ENCODE data around the gene ARFRP1.
A peak's percentile ranks its signal among the peaks of the same experiment; 100 is the strongest.

The ARFRP1 gene

DNA sequence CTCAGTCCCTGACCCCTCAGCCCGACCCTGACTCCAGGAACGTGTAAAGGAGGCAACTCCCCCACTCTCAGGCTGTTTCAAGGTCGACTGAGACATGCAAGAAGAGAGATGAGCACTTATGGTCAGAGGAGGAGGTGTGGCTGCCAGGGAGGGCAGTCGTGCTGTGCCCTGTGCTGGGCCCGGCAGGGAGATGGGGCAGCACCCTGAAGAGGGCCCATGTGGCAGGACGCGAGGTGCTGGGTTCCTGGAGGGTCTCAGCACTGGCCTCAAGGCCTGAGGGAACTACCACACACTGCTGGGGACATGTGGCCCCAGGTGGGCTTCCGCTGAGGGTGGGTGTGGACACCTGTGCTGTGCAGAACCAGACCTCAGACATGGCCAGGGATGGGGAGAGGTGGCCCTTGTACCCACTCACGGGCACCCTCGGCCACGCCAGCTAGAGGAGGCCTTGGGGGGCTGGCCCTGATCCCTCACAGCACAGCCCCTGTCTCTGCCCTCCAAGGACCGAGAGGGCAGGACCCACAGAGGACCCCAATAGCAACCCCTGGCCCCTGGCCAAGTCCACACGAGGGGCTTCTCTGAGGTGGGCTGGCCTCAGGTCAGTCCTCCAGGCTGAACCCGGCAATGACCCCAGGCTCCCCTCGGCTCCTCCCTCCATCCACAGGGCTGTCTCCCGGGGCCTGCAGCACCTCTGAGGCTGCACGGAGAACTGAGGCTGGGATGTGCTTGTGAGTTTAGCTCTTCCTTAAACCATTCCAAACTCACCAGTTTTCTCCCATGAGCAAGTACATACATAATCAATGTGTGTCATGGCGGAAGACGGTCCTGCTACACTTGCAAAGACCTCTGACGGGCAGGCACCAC, 40.5 kb upstream of the ARFRP1 start:
- Histone ChIP-seq H3K4me1 (ENCODE audit: control insufficient read depth, insufficient read depth, low read length) (peaks cover 6% of the 10 kb centered on the region), H3K9ac (ENCODE audit: low read length) (no peak overlapping the region), H3K9me3 (ENCODE audit: control insufficient read depth, low read length) (no peaks in the 10 kb centered on the region), H3K27me3 (replicated peaks; ENCODE audit: control insufficient read depth, insufficient read depth, low read length) (no peaks in the 10 kb centered on the region), H3K36me3 (ENCODE audit: control insufficient read depth, insufficient read depth, low read length, severe bottlenecking) (peaks cover 8% of the 10 kb centered on the region), H3K4me3 (ENCODE audit: low read length) (no peak overlapping the region)
- no peak for DNase-seq (ENCODE audit: low read depth)

DNA sequence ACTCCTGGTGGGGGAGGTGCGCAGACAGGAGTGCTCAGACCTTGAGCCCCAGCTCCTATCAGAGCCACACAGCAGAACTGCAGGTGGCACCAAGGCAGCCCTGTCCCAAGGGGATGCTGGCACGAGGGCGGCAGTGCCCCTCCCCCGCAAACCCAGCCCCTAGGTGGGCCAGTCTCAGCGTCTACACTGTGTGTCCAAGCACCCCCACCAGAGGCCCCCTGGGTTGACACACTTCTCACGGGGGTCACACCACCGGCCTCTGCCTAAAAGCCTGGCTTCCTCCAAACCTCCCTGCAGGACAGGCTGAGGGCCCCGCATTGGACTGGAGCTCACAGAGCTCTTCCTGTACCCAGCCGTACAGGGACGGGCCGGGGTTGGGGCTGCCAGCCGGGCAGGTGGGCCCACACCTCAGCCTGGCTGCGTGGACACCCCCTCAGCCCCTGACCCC, 39.9 kb upstream of the ARFRP1 start:
- Histone ChIP-seq H3K27me3 (replicated peaks; ENCODE audit: control insufficient read depth, insufficient read depth, low read length) (no peaks in the 10 kb centered on the region), H3K4me1 (ENCODE audit: control insufficient read depth, insufficient read depth, low read length) (peaks cover 6% of the 10 kb centered on the region), H3K36me3 (ENCODE audit: control insufficient read depth, insufficient read depth, low read length, severe bottlenecking) (peaks cover 13% of the 10 kb centered on the region), H3K9ac (ENCODE audit: low read length) (no peak overlapping the region), H3K9me3 (ENCODE audit: control insufficient read depth, low read length) (no peaks in the 10 kb centered on the region), H3K4me3 (ENCODE audit: low read length) (no peak overlapping the region)
- DNase-seq (ENCODE audit: low read depth), result no peak

DNA sequence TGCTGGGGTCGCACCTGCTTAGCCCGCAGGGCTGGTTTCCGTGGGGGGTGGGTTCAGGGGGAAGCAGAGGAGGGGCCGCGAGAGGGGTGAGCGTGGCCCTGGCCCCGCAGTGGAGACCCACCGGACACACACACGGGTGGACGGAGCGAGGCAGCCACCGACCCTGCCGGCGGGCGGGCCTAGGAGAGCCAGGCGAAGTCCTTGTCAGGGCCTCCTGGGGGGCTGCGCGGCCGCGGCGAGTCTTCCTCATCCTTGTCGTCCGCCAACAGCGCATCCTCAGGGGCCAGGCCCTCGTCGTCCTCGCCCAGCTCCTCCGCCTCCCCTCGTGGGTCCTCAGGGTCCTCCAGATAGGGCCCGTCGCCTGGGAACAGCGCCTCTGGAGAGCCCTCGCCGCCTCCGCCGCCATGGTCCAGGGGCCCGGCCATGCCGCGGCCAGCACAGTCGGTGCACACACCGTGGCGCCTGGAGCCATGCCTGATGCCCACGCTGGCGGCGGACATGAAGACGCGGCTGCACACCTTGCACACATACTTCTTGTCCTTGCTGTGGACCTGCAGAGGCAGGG, 39.1 kb upstream of the ARFRP1 start:
- Histone ChIP-seq H3K36me3 (ENCODE audit: control insufficient read depth, insufficient read depth, low read length, severe bottlenecking) (peaks cover 18% of the 10 kb centered on the region), H3K9ac (ENCODE audit: low read length) (no peak overlapping the region), H3K27me3 (replicated peaks; ENCODE audit: control insufficient read depth, insufficient read depth, low read length) (no peaks in the 10 kb centered on the region), H3K4me3 (ENCODE audit: low read length) (no peak overlapping the region), H3K9me3 (ENCODE audit: control insufficient read depth, low read length) (no peaks in the 10 kb centered on the region), H3K4me1 (ENCODE audit: control insufficient read depth, insufficient read depth, low read length) (peaks cover 6% of the 10 kb centered on the region)
- no peak for DNase-seq (ENCODE audit: low read depth)

DNA sequence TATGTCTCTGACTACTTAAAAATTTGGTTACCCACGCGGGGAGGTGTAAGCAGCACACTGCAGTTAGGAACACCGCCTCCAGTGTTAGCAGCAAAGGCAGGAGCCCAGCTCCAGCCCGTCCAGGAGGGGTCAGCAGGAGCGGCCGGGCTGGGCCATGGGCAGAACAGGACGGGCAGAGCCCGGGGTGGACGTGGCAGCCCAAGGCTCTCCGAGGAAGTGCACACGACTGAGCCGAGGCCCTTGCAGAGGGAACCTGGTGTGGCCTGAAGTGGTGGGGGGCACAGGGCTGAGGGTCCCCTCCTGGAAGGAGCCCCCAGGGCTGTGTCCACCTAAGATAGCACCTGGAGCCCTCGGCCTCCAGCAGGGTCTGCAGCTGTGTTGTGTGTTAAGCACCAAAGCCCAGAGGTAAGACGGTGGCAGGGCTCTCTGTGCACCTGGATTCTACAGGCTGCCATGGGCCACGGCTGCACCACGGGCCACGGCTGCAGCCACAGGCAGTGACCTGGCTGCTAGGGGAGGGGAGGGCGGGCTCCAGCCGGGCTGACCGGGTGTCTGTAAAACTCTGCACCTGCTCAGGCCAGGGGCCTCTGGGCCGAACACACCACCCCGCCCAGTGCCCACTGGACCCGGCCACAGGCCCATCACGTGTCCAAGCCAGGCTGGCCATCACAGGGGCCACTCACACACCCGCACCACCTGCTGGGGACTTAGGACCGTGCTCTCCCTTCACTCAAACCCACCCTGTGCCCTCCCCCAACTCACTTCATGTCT, 38.4 kb upstream of the ARFRP1 start:
- no peak for DNase-seq (ENCODE audit: low read depth)

DNA sequence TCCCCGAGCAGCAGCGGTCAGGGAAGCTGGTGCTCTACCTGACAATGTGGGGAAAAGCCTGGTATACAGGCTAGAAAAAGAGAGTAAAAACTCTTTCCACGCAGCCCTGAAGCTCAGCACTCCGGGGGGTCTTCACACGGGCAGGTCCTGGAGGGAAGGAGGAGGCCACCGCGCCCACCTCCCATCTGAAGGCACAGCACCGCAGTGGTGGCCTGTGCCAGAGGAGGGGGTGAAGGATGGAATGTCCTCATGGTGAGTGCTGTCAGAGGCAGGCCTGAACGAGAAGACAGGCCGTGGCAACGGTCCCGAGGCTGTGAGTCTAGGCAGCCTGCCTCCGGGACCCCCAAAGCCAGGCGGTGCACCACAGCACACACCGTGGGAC, 37.6 kb upstream of the ARFRP1 start:
- H3K9me3 ChIP-seq (ENCODE audit: control insufficient read depth, low read length), result no peaks in the 10 kb centered on the region
- H3K27me3 ChIP-seq (replicated peaks; ENCODE audit: control insufficient read depth, insufficient read depth, low read length), result no peaks in the 10 kb centered on the region
- H3K4me1 ChIP-seq (ENCODE audit: control insufficient read depth, insufficient read depth, low read length), result peaks cover 14% of the 10 kb centered on the region
- no peak overlapping the region for H3K4me3 ChIP-seq (ENCODE audit: low read length)
- no peak overlapping the region for H3K9ac ChIP-seq (ENCODE audit: low read length)
- peaks cover 18% of the 10 kb centered on the region for H3K36me3 ChIP-seq (ENCODE audit: control insufficient read depth, insufficient read depth, low read length, severe bottlenecking)
- DNase-seq (ENCODE audit: low read depth), result no peak

More for the DNA sequence above, 38.4 kb upstream of the ARFRP1 start:
- Histone ChIP-seq H3K4me3 (ENCODE audit: low read length) (no peak overlapping the region), H3K9ac (ENCODE audit: low read length) (no peak overlapping the region), H3K9me3 (ENCODE audit: control insufficient read depth, low read length) (no peaks in the 10 kb centered on the region), H3K36me3 (ENCODE audit: control insufficient read depth, insufficient read depth, low read length, severe bottlenecking) (peaks cover 18% of the 10 kb centered on the region), H3K4me1 (ENCODE audit: control insufficient read depth, insufficient read depth, low read length) (peaks cover 12% of the 10 kb centered on the region), H3K27me3 (replicated peaks; ENCODE audit: control insufficient read depth, insufficient read depth, low read length) (no peaks in the 10 kb centered on the region)

DNA sequence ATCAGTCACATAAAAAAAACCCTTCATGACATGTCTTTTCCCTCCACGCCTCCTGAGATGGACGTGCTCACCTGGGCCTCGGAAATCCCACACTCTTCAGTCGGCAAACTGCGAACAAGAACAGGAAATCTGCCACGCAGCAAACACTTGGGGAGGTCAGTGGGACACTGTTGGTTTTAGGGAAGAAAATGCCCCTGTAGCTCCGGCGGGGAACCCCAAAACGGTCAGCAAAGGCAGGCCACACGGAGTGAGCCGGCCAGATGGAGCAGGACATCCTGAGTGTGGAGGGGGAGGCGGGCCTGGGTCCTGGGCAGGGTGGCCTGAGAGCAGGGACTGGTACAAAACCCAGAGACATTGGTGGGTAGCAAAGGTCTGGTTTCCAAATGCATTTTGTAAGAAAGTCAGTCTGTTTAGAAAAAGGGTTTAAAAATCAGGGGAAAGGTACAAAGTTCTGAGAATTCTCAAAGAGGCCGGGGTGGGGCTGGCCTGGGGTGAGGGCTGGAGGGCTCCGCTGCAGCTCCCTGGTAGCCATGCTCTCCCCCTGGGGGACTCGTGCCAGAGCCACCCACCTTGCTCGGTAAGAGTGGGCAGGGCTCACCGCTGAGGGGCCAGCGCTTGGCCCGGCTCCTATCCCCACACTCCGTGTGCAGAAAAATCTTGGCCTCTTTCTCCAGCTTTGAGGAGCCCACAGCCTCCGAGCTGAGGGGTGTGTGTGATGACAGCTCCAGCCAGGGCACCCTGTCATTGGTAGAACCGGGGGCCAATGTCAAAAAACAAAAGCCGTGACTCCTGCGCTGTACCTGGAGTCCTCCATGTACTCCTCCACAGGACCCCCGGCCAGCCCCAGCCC, 37.0 kb upstream of the ARFRP1 start:
- DNase-seq (ENCODE audit: low read depth), result no peak
- Histone ChIP-seq H3K4me3 (ENCODE audit: low read length) (peak overlapping the region; percentile 73), H3K27me3 (replicated peaks; ENCODE audit: control insufficient read depth, insufficient read depth, low read length) (no peaks in the 10 kb centered on the region), H3K36me3 (ENCODE audit: control insufficient read depth, insufficient read depth, low read length, severe bottlenecking) (peaks cover 18% of the 10 kb centered on the region), H3K9ac (ENCODE audit: low read length) (peak overlapping the region; percentile 71), H3K9me3 (ENCODE audit: control insufficient read depth, low read length) (no peaks in the 10 kb centered on the region), H3K4me1 (ENCODE audit: control insufficient read depth, insufficient read depth, low read length) (peaks cover 14% of the 10 kb centered on the region)

DNA sequence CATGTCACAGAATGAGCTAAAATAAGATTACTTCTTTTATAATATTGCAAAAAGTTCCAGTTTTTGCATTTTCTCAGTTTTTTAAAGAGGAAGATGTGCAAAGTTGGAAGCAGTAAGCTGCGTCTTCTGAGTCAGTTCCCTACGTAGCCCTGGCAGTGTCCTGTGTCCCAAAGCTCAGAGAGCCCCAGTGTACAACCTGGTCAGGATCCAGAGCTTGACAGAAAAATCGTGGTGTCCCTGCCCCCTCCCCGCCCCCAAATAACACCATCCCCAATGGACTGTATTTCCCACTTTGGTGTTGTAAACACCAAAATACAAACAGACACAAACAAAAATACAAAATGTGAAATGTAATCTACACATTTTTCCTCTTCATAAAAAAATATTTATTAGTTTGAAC, 36.4 kb upstream of the ARFRP1 start:
- no peak for DNase-seq (ENCODE audit: low read depth)
- Histone ChIP-seq H3K36me3 (ENCODE audit: control insufficient read depth, insufficient read depth, low read length, severe bottlenecking) (peaks cover 18% of the 10 kb centered on the region), H3K4me1 (ENCODE audit: control insufficient read depth, insufficient read depth, low read length) (peaks cover 15% of the 10 kb centered on the region), H3K4me3 (ENCODE audit: low read length) (peak overlapping the region; percentile 73), H3K27me3 (replicated peaks; ENCODE audit: control insufficient read depth, insufficient read depth, low read length) (no peaks in the 10 kb centered on the region), H3K9ac (ENCODE audit: low read length) (peak overlapping the region; percentile 71), H3K9me3 (ENCODE audit: control insufficient read depth, low read length) (no peaks in the 10 kb centered on the region)

DNA sequence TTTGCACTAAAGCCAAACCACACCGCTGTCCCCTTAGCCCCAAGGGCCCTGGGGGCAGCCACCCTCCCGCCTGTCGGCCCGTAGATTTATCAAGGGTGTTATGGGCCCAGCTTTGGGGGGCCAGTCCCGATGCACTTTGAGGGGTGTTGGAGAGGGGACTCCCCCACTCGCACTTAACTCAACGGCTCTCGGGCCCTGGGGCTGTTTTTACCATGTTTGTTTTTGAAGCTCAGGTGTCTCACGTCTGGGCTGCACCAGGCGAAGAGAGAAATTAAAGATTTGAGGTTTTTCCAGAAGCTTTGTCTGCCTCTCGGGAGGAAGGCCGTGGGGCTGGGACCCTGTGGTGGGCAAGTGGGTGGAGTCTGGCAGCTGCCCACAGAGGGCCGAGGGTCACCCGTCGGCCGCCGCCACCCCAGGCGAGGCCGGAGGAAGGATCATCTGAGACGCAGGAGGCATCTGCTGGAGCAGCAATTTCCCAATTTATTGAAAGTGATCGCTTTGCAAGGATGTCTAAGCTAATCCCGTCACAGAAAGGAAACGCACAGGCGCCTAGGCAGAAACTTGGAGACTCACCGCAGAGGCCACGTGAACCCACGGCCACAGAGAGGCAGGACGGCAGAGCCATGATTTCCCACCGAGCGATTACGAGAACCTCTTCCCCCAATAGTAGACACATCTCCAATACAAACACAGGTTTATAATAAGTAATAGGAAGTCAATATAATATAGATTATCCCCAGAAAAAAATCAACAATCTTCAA, 35.6 kb upstream of the ARFRP1 start:
- H3K4me1 ChIP-seq (ENCODE audit: control insufficient read depth, insufficient read depth, low read length), result peaks cover 20% of the 10 kb centered on the region
- no peaks in the 10 kb centered on the region for H3K9me3 ChIP-seq (ENCODE audit: control insufficient read depth, low read length)
- no peak for DNase-seq (ENCODE audit: low read depth)
- no peaks in the 10 kb centered on the region for H3K27me3 ChIP-seq (replicated peaks; ENCODE audit: control insufficient read depth, insufficient read depth, low read length)
- H3K36me3 ChIP-seq (ENCODE audit: control insufficient read depth, insufficient read depth, low read length, severe bottlenecking), result peaks cover 18% of the 10 kb centered on the region
- H3K4me3 ChIP-seq (ENCODE audit: low read length), result peak overlapping the region; percentile 73
- peak overlapping the region; percentile 71 for H3K9ac ChIP-seq (ENCODE audit: low read length)

DNA sequence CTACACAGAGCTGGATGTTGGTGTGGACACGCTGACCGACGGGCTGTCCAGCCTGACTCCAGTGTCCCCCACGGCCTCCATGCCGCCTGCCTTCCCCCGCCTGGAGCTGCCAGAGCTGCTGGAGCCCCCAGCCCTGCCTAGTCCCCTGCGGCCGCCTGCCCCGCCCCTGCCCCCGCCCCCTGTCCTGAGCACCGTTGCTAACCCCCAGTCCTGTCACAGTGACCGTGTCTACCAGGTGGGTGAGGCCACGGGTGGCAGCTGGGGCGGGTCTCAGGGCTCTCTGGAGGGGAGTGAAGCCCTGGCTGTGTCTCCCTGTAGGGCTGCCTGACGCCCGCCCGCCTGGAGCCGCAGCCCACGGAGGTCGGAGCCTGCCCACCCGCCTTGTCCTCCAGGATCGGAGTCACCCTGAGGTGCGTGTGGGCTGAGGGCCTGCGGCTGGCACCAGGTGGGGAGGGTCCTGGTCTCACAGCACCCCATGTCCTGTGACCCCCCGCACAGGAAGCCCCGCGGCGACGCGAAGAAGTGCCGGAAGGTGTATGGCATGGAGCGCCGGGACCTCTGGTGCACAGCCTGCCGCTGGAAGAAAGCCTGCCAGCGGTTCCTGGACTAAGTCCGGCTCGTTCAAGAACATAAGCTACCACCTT, 34.7 kb upstream of the ARFRP1 start:
- H3K9ac ChIP-seq (ENCODE audit: low read length), result no peak overlapping the region
- H3K4me3 ChIP-seq (ENCODE audit: low read length), result no peak overlapping the region
- peaks cover 18% of the 10 kb centered on the region for H3K36me3 ChIP-seq (ENCODE audit: control insufficient read depth, insufficient read depth, low read length, severe bottlenecking)
- no peaks in the 10 kb centered on the region for H3K27me3 ChIP-seq (replicated peaks; ENCODE audit: control insufficient read depth, insufficient read depth, low read length)
- no peak for DNase-seq (ENCODE audit: low read depth)
- H3K4me1 ChIP-seq (ENCODE audit: control insufficient read depth, insufficient read depth, low read length), result peaks cover 24% of the 10 kb centered on the region
- no peaks in the 10 kb centered on the region for H3K9me3 ChIP-seq (ENCODE audit: control insufficient read depth, low read length)
